SHP77 (cell line): ENCODE data around the gene CCDC74B.

ENCODE experiments used
- DNase-seq, 2 experiments: peaks; one replicate each; lab custom pipeline; 2025; lab: John Stamatoyannopoulos, UW

Gene CCDC74B

DNA sequence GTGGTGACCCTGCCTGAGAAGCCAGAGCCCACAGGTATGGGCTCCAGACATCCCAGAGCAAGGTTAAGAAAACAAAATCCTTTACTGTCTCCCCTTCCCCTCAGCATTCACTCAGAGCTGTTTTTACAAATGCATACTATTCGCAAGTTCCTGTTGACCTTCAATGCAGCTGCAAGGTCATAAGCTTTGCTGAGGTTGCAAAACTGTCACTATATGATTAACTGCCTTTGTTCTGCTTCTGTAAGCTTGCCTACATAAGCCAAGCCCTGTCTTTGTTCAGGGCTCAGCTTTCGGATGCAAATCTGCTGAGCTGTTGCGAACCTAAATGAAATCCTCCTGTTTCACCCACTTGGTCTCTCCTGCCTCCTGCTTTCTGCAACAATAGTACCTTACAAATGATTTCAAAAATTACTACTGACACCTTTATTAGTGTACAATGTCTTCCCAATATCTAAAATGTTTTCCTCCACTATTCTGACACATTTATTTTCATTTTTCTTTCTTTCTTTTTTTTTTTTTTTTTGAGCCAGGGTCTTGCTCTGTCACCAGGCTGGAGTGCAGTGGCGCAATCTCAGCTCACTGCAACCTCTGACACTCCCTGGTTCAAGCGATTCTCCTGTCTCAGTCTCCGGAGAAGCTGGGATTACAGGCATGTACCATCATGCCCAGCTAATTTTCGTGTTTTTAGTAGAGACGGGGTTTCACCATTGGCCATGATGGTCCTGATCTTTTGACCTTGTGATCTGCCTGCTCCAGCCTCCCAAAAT lies 42.1 kb downstream of the CCDC74B start:
- DNase-seq = peak in 1 of 2 experiments; percentile 2
